MCF 10A (cell line): ENCODE data around the gene CDK5RAP1. TPM values are rescaled to one million over a fixed set of nuclear protein-coding genes. Genes with fewer than 3 reads are reported as not detected.
"Not testable (repeated sequence)": the region's sequence is repeated elsewhere in the genome, so short reads cannot be mapped to it uniquely, and the experiment has no call there.

Experiments used
- BruUV-seq: library from RNA; stranded (reverse); fragments of 400-500 nt; replicated peaks from 2 replicates; lab custom pipeline; 2021; lab: Mats Ljungman, UMichigan
- CTCF ChIA-PET: fragments of 300-600 bp; sonication (Branson Sonifier 250); formaldehyde crosslinking; extraction: SDS; loops from one replicate; lab custom pipeline; 2021; ENCODE audit warnings: antibody characterized with exemption, inconsistent platforms; lab: Yijun Ruan, JAX
- POLR2A ChIA-PET: fragments of 300-600, 350-650 bp; sonication (Branson Sonifier 250); formaldehyde crosslinking; extraction: SDS; loops from one replicate; lab custom pipeline; 2020; ENCODE audit warnings: antibody characterized with exemption, inconsistent platforms; lab: Yijun Ruan, JAX
- DNase-seq: peaks from one replicate; pipeline ENCODE4 v3.0.0-alpha.2; 2018; ENCODE audit not compliant: unreplicated experiment
- H3K27ac Mint-ChIP-seq: one replicate; pipeline ENCODE4 v1.8.0; 2022; ENCODE audit warnings: mild to moderate bottlenecking, low read depth, mixed read lengths; ENCODE audit not compliant: unreplicated experiment
- H3K27me3 Mint-ChIP-seq: one replicate; pipeline ENCODE4 v1.8.0; 2022; ENCODE audit warnings: mixed read lengths; ENCODE audit not compliant: insufficient read depth, unreplicated experiment
- H3K36me3 Mint-ChIP-seq: one replicate; pipeline ENCODE4 v1.8.0; 2022; ENCODE audit warnings: mild to moderate bottlenecking, moderate library complexity, mixed read lengths; ENCODE audit not compliant: insufficient read depth, unreplicated experiment
- H3K4me1 Mint-ChIP-seq: one replicate; pipeline ENCODE4 v1.8.0; 2022; ENCODE audit warnings: mixed read lengths; ENCODE audit not compliant: insufficient read depth, unreplicated experiment
- H3K4me3 Mint-ChIP-seq: one replicate; pipeline ENCODE4 v1.8.0; 2022; ENCODE audit warnings: mild to moderate bottlenecking, moderate library complexity, mixed read lengths; ENCODE audit not compliant: unreplicated experiment
- H3K9me3 Mint-ChIP-seq: one replicate; pipeline ENCODE4 v1.8.0; 2022; ENCODE audit warnings: mixed read lengths; ENCODE audit not compliant: unreplicated experiment
- CTCF ChIP-seq: fragments of 200-600 bp; IDR thresholded peaks from one replicate; pipeline ENCODE4 v1.8.0; 2022; ENCODE audit warnings: antibody characterized with exemption, mild to moderate bottlenecking; ENCODE audit not compliant: unreplicated experiment
- intact Hi-C: fragments of 100-400 bp; cut with micrococcal nuclease; formaldehyde crosslinking; loops from 2 replicates; pipeline ENCODE4 v1.14.1; 2022
- total RNA-seq: library from RNA; stranded (reverse); gene quantifications from 2 replicates; pipeline ENCODE4 v1.2.3, GENCODE V29; 2022

CDK5RAP1 gene
- total RNA-seq, 1 experiment from 2014 or later: 41.0 TPM

GRCh38 chr20:33442136-33443005, 41.1 kb upstream of the CDK5RAP1 start:
- no peak for TF ChIP-seq CTCF
- Mint-ChIP-seq H3K36me3 (no peaks in the 10 kb centered on the region), H3K27ac (no peak overlapping the region), H3K4me3 (peak overlapping the region; percentile 73), H3K4me1 (no peaks in the 10 kb centered on the region), H3K27me3 (no peaks in the 10 kb centered on the region), H3K9me3 (no peaks in the 10 kb centered on the region)
- no TSS peak for BruUV-seq
- intact Hi-C loops: no loop called here
- DNase-seq: no peak
- ChIA-PET CTCF (interaction anchor here (0.6 to 0.7 kb wide), 3 partner anchors 203 to 869 kb away, joined by 3 read pairs; no protein-coding TSS in a partner anchor), POLR2A (interaction anchor here (0.7 to 1.3 kb wide), 2 partner anchors 369 to 637 kb away, joined by 3 to 7 read pairs; partner anchors contain the start of gene CHMP4B)

- H3K4me3 Mint-ChIP-seq: no peak overlapping the region
- no peaks in the 10 kb centered on the region for H3K9me3 Mint-ChIP-seq
- BruUV-seq: no TSS peak
- DNase-seq: no peak
- H3K36me3 Mint-ChIP-seq: no peaks in the 10 kb centered on the region
- H3K27ac Mint-ChIP-seq: no peak overlapping the region
- H3K4me1 Mint-ChIP-seq: no peaks in the 10 kb centered on the region
- TF ChIP-seq CTCF: no peak
- intact Hi-C loops: no loop called here
- ChIA-PET CTCF (interaction anchor here (0.6 to 0.7 kb wide), 5 partner anchors 27 to 870 kb away, joined by 3 read pairs; no protein-coding TSS in a partner anchor), POLR2A (interaction anchor here (0.6 to 1.3 kb wide), 3 partner anchors 9 to 370 kb away, joined by 3 to 7 read pairs (median 3); partner anchors contain the start of genes CBFA2T2 and CHMP4B)
- H3K27me3 Mint-ChIP-seq: no peaks in the 10 kb centered on the region
These were observed 40.0 kb upstream of the CDK5RAP1 start for GRCh38 chr20:33441142-33441955.

DNA sequence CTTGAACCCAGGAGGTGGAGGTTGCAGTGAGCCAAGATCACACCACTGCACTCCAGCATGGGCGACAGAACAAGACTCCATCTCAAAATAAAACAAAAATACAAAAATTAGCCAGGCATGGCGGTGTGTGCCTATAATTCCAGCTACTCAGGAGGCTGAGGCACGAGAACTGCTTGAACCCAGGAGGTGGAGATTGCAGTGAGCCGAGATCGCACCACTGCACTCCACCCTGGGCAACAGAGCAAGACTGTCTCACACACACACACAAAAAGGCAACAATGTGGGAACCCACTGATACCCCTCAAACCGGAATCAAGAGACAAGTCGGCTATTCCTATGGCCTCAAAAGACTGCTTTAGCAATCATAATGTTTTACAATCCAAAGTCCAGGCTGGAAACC, 39.2 kb upstream of the CDK5RAP1 start:
- ChIA-PET CTCF (interaction anchor here (0.6 to 0.7 kb wide), 2 partner anchors 475 to 921 kb away, joined by 3 to 4 read pairs; no protein-coding TSS in a partner anchor), POLR2A (interaction anchor here (1.1 kb wide), 1 partner anchor 9 kb away, joined by 3 read pairs; no protein-coding TSS in a partner anchor)
- intact Hi-C loops, H3K36me3 Mint-ChIP-seq, DNase-seq, H3K4me3 Mint-ChIP-seq, H3K4me1 Mint-ChIP-seq, BruUV-seq, H3K27ac Mint-ChIP-seq, H3K9me3 Mint-ChIP-seq, H3K27me3 Mint-ChIP-seq: not testable (repeated sequence)

DNA sequence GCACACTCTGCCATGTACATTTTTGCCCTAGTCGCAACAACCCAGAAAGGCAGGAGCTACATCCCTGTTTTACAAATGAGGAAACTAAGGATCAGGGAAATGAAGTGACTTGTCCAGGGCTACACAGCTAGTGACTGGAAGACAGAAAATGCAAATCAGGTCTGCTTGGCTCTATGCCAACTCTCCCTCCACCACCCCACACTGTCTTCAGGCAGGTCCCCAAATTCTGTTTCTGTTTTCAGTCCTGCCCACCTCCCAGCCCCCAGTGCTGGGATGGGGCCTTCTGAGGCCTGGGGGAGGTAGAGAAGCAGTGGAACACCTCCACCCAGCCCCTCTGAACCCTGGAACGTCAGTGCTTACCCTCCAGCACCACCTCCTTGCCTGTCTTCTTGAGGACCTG, 37.2 kb upstream of the CDK5RAP1 start:
- no peaks in the 10 kb centered on the region for H3K27me3 Mint-ChIP-seq
- ChIA-PET CTCF (interaction anchor here (0.6 to 1.1 kb wide), 2 partner anchors 23 to 630 kb away, joined by 3 read pairs; no protein-coding TSS in a partner anchor), POLR2A (interaction anchor here (0.6 to 0.7 kb wide), 2 partner anchors 52 to 811 kb away, joined by 3 to 6 read pairs; partner anchors contain the start of gene CBFA2T2)
- no peaks in the 10 kb centered on the region for H3K36me3 Mint-ChIP-seq
- TF ChIP-seq CTCF: no peak
- no peaks in the 10 kb centered on the region for H3K4me1 Mint-ChIP-seq
- no peak overlapping the region for H3K27ac Mint-ChIP-seq
- no peak overlapping the region for H3K4me3 Mint-ChIP-seq
- DNase-seq: no peak
- intact Hi-C loops: no loop called here
- no peaks in the 10 kb centered on the region for H3K9me3 Mint-ChIP-seq
- no TSS peak for BruUV-seq
